ENCODE measurements around the gene RBKS. TPM values are rescaled to one million over a fixed set of nuclear protein-coding genes. Genes with fewer than 3 reads are reported as not detected.

Gene RBKS
- total RNA-seq, 1 donor from 2014 or later, result 1.6 TPM

DNA sequence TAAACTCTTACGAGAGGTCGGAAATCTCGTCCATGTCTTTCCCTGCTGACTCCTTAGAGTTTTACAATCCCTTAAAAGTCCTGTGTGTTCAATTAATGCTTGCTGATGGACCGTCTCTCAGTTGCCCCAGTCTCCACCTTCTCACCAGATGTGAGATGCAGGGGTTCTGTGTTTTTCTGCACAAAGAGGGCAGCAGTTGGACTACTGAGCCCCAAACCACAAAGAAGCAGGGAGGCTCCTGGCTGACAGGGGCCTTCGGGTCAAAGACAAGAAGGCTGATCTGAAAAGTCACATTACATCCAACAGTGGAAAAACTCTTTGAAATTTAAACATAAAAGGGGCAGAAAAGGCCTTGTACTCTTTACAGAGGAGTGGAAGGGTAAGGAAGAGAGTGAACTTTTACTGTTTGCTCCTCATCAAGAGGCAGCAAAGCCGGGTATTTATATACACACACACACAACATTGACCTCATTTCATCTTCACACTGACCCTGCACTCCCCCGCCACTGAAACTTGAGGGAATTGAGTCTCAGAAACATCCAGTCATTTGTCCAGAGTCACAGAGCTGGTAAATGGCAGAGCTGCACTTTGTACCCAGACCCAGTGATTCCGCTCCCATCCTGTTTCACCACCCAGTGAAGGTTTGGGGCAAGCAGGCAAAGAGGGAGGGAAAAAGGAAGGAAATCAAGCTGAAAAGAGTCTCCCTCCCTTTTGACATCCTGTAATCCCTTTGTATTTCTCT, 94.9 kb downstream of the RBKS start:
- Mint-ChIP-seq H3K27ac (ENCODE audit: unreplicated experiment) (peak overlapping the region; percentile 80), H3K36me3 (ENCODE audit: low read depth, unreplicated experiment) (peaks cover 2% of the 10 kb centered on the region), H3K9me3 (ENCODE audit: unreplicated experiment) (peaks cover 3% of the 10 kb centered on the region), H3K4me3 (ENCODE audit: unreplicated experiment) (peak overlapping the region; percentile 14), H3K4me1 (ENCODE audit: low read depth, unreplicated experiment) (peaks cover 54% of the 10 kb centered on the region), H3K27me3 (ENCODE audit: low read depth, unreplicated experiment) (no peaks in the 10 kb centered on the region)
- H2AFZ ChIP-seq (ENCODE audit: low read depth, low read length), result peak overlapping the region; percentile 3
- H3K9me3 ChIP-seq (ENCODE audit: insufficient read depth, low read depth, low read length), result no peaks in the 10 kb centered on the region
- H3K79me2 ChIP-seq (ENCODE audit: insufficient read depth, low read length), result no peaks in the 10 kb centered on the region
- no peak for FAIRE-seq
- no peak overlapping the region for H3K4me3 ChIP-seq (ENCODE audit: insufficient read depth, low read depth, low read length)
- H3K4me2 ChIP-seq (ENCODE audit: low read length), result no peak overlapping the region
- no peaks in the 10 kb centered on the region for H3K27me3 ChIP-seq (ENCODE audit: insufficient read depth, low read length)
- H3K9ac ChIP-seq (ENCODE audit: low read length), result peak overlapping the region; percentile 16
- peaks cover 32% of the 10 kb centered on the region for H3K4me1 ChIP-seq (ENCODE audit: insufficient read depth, low read length)
- no peak for DNase-seq (ENCODE audit: low read depth)
- no peak for TF ChIP-seq EZH2 (IDR thresholded peaks at IDR 0.05; ENCODE audit: insufficient read depth, low read length)
- TF ChIP-seq, protein P1, sequence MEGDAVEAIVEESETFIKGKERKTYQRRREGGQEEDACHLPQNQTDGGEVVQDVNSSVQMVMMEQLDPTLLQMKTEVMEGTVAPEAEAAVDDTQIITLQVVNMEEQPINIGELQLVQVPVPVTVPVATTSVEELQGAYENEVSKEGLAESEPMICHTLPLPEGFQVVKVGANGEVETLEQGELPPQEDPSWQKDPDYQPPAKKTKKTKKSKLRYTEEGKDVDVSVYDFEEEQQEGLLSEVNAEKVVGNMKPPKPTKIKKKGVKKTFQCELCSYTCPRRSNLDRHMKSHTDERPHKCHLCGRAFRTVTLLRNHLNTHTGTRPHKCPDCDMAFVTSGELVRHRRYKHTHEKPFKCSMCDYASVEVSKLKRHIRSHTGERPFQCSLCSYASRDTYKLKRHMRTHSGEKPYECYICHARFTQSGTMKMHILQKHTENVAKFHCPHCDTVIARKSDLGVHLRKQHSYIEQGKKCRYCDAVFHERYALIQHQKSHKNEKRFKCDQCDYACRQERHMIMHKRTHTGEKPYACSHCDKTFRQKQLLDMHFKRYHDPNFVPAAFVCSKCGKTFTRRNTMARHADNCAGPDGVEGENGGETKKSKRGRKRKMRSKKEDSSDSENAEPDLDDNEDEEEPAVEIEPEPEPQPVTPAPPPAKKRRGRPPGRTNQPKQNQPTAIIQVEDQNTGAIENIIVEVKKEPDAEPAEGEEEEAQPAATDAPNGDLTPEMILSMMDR (IDR thresholded peaks at IDR 0.05; ENCODE audit: insufficient read depth, low read depth, low read length), result no peak
- no peaks in the 10 kb centered on the region for H3K36me3 ChIP-seq (ENCODE audit: insufficient read depth, low read length)
- peak overlapping the region; percentile 29 for H3K27ac ChIP-seq (ENCODE audit: low read depth, low read length)
- no peaks in the 10 kb centered on the region for H4K20me1 ChIP-seq (ENCODE audit: insufficient read depth, low read length)

DNA sequence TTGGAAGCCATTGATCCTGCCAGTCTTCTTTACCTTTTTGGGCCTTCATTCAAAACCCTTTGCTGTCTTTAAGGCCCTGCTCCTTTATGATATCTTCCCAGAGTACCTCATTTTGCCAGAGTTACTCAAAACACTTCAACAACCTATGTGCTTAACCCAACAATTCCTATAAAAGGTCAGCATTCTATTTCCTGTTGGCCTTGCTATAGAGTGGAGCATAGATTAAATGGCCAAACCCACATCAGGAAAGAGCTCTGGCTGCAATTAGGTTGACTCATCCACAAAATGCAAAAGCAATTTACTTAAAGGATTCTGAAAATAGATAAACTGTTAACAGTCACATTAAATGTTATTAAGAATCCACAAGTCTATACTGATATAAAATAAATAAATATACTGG, 97.4 kb downstream of the RBKS start:
- TF ChIP-seq EZH2 (IDR thresholded peaks at IDR 0.05; ENCODE audit: insufficient read depth, low read length), result no peak
- TF ChIP-seq, protein P1 (IDR thresholded peaks at IDR 0.05; ENCODE audit: insufficient read depth, low read depth, low read length), result no peak
- no peaks in the 10 kb centered on the region for H3K79me2 ChIP-seq (ENCODE audit: insufficient read depth, low read length)
- no peaks in the 10 kb centered on the region for H4K20me1 ChIP-seq (ENCODE audit: insufficient read depth, low read length)
- Mint-ChIP-seq H3K27me3 (ENCODE audit: low read depth, unreplicated experiment) (no peaks in the 10 kb centered on the region), H3K27ac (ENCODE audit: unreplicated experiment) (peak overlapping the region; percentile 53), H3K4me1 (ENCODE audit: low read depth, unreplicated experiment) (peaks cover 29% of the 10 kb centered on the region), H3K4me3 (ENCODE audit: unreplicated experiment) (no peak overlapping the region), H3K9me3 (ENCODE audit: unreplicated experiment) (peaks cover 3% of the 10 kb centered on the region), H3K36me3 (ENCODE audit: low read depth, unreplicated experiment) (peaks cover 2% of the 10 kb centered on the region)
- DNase-seq (ENCODE audit: low read depth) (peak; percentile 54), FAIRE-seq (no peak)
- H3K27ac ChIP-seq (ENCODE audit: low read depth, low read length), result peak overlapping the region; percentile 12
- H3K36me3 ChIP-seq (ENCODE audit: insufficient read depth, low read length), result no peaks in the 10 kb centered on the region
- no peak overlapping the region for H3K4me3 ChIP-seq (ENCODE audit: insufficient read depth, low read depth, low read length)
- peaks cover 11% of the 10 kb centered on the region for H3K4me1 ChIP-seq (ENCODE audit: insufficient read depth, low read length)
- H2AFZ ChIP-seq (ENCODE audit: low read depth, low read length), result peak overlapping the region; percentile 28
- H3K9ac ChIP-seq (ENCODE audit: low read length), result no peak overlapping the region
- no peak overlapping the region for H3K4me2 ChIP-seq (ENCODE audit: low read length)
- no peaks in the 10 kb centered on the region for H3K27me3 ChIP-seq (ENCODE audit: insufficient read depth, low read length)
- H3K9me3 ChIP-seq (ENCODE audit: insufficient read depth, low read depth, low read length), result no peaks in the 10 kb centered on the region

GRCh38 chr2:27790796-27791195, 99.4 kb downstream of the RBKS start:
- Histone ChIP-seq H4K20me1 (ENCODE audit: insufficient read depth, low read length) (no peaks in the 10 kb centered on the region), H3K4me2 (ENCODE audit: low read length) (no peak overlapping the region), H3K4me1 (ENCODE audit: insufficient read depth, low read length) (peaks cover 5% of the 10 kb centered on the region), H3K9ac (ENCODE audit: low read length) (no peak overlapping the region), H3K79me2 (ENCODE audit: insufficient read depth, low read length) (no peaks in the 10 kb centered on the region), H3K4me3 (ENCODE audit: insufficient read depth, low read depth, low read length) (no peak overlapping the region), H2AFZ (ENCODE audit: low read depth, low read length) (no peak overlapping the region), H3K36me3 (ENCODE audit: insufficient read depth, low read length) (no peaks in the 10 kb centered on the region), H3K9me3 (ENCODE audit: insufficient read depth, low read depth, low read length) (no peaks in the 10 kb centered on the region), H3K27ac (ENCODE audit: low read depth, low read length) (no peak overlapping the region), H3K27me3 (ENCODE audit: insufficient read depth, low read length) (no peaks in the 10 kb centered on the region)
- no peak for TF ChIP-seq EZH2 (IDR thresholded peaks at IDR 0.05; ENCODE audit: insufficient read depth, low read length)
- TF ChIP-seq, protein P1 (IDR thresholded peaks at IDR 0.05; ENCODE audit: insufficient read depth, low read depth, low read length), result no peak
- Mint-ChIP-seq H3K27ac (ENCODE audit: unreplicated experiment) (no peak overlapping the region), H3K4me1 (ENCODE audit: low read depth, unreplicated experiment) (peaks cover 21% of the 10 kb centered on the region), H3K27me3 (ENCODE audit: low read depth, unreplicated experiment) (no peaks in the 10 kb centered on the region), H3K36me3 (ENCODE audit: low read depth, unreplicated experiment) (no peaks in the 10 kb centered on the region), H3K4me3 (ENCODE audit: unreplicated experiment) (no peak overlapping the region), H3K9me3 (ENCODE audit: unreplicated experiment) (peaks cover 3% of the 10 kb centered on the region)
- FAIRE-seq (no peak), DNase-seq (ENCODE audit: low read depth) (no peak)

Measured in astrocyte (in vitro differentiated cells and primary cell).